HG02588 (cell line): ENCODE measurements around the gene FAM120B.

ENCODE experiments used
- ATAC-seq: cut with Tn5 transposase; IDR thresholded peaks from one replicate; pipeline ENCODE4 v1.9.1; 2021; ENCODE audit warnings: mild to moderate bottlenecking, moderate library complexity; ENCODE audit not compliant: unreplicated experiment

Gene FAM120B

DNA sequence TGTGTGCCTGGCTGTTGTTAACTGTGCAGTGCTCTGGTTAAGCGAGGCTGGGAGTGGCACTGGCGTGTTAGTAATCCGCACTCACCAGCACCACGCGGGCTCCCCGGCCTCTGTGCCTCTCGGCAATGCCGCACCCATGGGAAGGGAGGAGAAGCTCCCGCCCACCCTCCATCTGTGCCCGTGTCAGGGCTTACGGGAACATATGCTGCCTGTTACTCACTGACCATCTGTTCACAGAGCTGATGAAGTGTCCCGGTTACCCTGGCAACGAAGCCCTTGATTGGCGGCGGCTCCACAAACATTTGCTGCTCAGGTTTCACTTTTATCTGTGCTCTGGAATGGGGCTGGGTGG, 131.8 kb downstream of the FAM120B start:
- peak; percentile 88 for ATAC-seq

DNA sequence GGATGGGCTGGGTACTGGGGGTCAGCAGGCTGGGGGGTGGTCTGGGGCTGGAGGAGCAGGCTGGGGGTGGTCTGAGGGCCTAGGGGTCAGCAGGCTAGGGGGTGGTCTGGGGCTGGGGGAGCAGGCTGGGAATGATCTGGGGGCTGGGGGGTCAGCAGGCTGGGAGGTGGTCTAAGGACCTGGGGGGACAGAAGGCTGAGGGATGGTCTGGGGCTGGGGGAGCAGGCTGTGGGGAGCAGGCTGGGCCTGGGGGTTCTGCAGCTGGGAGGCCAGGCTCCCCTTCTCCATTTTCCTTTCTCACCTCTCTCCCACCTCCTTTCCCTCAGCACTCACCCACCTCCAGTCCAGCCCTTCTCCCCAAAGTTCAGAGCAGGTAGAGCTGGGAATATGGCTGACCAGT, 132.3 kb downstream of the FAM120B start:
- no peak for ATAC-seq

DNA sequence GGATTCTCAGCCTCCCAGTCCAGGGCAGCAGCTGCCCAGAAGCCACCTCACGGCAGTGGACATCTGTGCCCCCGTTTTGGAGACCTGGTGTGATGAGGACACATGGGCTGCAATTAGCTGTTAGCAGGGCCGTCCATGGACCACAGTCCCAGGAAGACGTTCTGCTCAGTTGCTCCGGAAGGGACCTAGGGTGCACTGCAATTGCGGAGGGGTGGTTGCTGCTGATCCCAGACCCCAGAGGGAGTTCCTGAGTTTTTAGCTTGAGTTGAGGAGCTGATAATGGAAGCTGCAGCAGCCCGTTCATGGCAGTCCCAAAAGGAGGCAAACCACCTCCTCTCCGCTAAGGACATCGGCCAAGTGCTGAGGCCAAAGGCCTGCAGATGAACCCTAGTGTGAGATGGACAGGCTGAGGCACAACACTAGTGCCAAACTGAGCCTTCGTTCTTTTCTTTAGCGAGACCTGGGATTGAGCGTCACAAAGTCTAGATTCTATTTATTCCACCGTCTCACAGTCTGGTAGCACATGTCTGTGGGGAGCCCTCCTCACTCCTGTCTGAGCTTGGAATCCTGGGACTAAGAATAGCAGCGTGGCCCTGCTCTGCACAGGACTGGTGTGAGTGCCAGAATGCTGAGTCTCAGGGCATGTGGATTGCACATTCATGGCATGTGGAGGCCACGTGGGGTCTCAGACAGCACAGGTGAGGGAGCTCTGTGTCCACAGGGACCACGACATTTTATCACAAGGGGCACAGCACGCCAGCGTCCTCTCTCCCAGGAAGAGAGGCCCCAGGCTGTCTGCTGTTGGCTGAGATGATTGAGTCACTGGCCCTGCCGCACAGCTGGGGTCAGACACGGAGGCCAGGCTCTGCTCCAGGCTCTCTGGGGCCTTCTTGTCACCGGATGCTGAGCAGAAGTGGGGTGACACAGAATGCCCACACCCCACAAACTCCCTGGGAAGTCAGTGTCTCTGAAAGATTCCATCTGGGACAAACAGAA, 133.1 kb downstream of the FAM120B start:
- ATAC-seq = no peak

DNA sequence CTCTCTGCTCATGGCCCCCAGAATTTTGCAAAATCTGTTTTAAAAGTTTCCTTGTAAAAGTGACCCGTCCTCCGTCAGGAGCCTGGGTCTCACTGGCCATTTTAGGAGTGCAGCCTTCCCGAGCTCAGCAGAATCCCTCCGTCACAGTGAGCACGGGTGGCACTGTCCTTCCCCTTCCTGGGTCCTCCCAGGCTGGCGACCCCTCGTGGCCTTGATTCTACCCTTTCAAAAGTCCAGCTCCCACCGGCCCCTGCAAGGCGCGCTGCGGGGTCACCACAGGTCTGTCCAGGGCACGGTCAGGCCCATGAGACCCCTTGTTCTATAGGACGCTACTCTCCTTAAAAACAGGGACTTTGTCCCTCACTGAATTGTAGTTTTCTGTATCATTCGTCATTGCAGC, 133.9 kb downstream of the FAM120B start:
- ATAC-seq = no peak

DNA sequence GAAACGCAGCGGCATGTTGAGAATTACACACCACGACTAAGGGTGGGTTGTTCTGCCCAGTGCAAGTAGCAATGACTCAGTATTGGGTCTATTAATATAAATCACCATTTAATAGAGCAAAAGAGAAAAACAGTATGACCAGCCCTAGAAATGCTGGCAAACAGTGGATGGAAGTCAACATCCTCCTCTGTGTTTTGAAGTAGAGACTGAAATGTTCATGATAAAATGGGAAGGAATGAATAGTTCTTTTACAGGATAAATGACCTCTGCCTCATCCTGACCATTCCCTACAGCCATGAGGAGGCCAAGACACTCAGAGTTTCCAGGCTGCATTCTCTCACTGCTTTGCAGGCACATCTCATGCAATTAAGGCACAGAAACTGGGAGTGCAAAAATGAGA, 134.8 kb downstream of the FAM120B start:
- ATAC-seq = no peak

DNA sequence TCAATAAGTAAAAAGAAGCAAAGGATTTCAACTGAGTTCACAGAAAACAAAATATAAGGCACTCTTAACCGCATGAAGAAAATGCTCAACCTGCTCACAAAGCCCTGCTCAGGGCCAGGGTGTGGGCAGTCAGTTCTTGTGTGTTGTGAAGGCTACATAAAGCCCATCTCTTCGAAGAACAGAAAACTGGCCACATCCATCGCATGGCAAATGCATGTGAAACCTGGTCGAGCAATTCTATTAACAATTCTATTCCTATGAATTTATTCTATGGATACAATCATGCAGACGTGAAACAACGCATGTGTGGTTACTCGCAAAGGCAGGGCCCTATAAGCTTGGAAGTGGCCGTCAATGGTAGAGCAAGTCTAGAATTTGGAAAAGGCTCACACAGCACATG, 136.0 kb downstream of the FAM120B start:
- no peak for ATAC-seq

DNA sequence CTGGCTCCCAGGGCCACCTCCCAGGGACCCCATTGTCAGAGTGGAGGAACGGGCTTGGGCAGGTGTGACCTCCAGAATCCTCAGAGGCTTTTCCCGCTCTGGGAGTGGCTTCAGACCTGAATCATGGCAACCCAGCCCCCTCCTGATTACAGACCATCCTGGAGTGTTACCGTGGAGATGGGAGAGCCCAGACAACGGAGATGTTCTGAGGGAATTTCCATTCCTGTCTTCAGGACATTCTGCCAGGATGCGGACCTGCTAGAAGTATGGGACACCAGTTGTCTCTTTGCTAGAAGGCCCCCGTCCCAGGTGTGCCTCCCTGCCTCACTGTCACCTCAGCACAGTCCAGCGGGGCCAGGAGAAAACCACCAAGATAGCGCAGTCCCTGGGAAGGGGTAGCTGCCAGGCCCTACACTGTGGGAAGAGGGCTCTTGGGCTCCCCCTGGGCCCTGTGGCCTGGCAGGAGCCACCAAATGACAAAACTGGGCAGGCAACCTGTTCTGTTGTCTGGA, 136.6 kb downstream of the FAM120B start:
- ATAC-seq = no peak

DNA sequence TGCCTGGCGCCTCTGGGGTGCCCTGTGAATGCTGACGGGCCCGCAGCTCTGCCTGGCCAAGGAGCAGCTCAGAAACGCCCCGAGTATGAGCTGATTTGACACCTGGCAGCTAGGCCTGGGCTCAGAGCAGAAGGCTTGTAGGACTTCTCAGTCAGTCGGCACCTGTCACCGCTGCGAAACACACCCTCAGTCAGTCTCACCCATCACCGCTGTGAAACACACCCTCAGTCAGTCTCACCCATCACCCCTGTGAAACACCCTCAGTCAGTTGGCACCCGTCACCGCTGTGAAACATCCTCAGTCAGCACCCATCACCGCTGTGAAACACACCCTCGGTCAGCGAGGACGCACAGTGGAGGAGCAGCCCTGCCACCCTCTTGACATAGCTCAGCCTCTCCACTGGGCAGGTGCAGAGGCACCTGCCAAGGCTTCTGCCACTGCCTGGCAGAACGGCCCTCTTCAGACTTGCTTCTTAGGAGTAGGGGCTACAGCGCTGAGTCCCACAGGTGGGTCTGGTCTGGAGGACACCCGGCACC, 137.6 kb downstream of the FAM120B start:
- ATAC-seq = no peak

DNA sequence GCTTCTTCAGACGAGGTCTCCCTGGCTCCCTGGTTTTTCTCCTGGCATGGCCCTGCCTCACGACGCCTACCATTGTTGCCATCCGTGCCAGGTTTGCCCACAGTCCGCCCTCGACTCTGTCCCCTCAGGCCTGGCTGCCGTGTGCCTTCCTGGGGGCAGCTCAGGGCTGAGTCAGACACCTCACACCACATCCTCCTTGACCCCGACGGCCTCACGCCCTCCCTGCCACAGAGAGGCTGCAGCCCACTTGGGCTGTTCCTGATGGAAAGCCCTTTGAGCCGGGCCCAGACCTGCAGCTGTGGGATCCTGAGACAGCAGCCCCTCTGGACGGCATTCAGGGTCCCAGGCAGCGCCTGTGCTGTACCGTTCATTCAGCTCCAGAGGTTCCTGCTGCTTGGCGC, 138.3 kb downstream of the FAM120B start:
- ATAC-seq = no peak

DNA sequence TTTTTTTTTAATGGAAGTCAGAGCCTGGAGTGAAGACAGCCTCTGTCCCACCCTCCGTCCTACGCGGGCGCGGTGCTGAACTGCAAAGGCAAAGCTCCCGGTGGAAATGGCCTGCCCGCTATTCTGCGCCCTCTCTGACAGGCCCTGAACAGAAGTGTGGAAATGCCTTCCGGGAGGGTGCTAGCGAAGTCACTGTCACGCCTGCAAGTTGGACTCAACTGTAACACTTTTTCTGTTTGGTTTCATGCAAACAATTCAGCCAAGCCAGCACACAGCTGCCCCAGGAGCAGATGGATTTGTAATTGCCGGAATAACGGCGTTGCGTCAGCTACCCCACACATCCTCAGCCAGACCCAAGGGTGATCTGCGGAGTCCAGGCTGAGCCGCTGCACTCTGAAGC, 138.9 kb downstream of the FAM120B start:
- ATAC-seq = no peak

DNA sequence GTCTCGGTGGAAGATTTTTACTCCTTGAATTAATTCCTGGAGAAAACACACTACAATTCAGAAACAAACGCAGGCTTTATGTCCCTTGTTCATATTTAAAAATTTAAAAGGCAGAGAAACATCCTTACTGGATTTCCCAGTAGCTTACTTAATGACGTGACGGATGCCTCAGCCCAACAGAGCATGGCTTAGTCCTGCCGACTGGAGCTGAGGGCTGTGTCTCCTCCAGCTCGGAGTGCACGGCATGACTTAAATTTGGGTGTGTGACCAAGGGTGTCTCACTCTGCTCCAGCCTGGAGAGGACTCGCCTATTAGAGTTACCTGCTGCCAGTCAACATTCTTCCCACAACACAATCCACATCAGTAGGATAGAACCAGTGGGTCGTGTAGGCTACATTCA, 139.4 kb downstream of the FAM120B start:
- ATAC-seq = no peak

DNA sequence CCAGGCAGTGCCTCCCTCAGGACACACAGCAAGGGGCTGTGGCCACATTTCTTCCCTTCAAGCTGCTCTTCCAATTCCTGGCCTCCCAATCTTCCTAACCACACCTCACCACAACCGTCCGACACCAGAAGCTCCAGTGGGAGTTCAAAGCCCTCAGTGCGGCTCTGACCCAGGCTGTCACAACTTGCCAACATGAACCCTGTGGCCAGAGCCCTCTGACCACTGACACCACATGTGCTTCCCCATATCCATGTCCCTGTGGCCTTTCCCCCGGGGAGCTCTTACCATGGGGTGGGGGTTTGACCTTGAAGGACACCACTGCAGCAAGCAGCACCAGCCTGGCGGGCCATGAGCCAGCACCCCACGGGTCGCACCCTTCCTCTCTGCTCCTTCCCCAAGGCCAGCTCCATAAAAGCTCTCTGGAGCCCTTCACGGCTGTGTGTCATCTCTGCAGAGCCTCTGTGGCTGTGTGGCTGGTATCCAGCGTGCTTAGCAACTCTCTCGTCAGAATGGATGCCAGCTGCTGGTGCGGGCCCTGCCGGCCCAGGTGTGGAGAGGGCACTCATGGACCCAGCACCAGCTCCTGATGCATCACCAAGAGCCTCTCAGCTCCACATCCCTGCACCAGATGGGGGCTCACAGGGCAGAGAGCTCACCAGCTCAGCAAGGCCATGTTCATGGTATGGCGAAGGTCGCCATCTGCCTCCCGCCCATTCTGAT, 140.4 kb downstream of the FAM120B start:
- ATAC-seq = no peak

DNA sequence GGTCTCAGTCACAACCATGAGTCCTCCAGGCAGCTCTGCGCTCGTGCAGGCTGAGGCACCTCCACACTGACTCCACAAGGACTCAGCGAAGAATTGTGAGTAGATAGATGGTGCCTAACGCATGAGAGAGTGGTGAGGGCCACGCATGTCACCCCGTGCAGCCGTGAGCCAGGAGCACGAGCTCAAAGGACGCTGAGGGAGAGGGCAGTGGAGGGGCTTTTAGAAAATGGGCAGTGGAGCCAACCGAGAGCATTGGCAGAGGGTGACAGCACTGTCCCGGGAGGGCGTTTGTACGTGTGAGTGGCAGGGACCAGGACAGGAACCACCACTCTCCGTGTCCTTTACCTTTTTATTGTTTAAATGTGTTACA, 141.0 kb downstream of the FAM120B start:
- no peak for ATAC-seq

DNA sequence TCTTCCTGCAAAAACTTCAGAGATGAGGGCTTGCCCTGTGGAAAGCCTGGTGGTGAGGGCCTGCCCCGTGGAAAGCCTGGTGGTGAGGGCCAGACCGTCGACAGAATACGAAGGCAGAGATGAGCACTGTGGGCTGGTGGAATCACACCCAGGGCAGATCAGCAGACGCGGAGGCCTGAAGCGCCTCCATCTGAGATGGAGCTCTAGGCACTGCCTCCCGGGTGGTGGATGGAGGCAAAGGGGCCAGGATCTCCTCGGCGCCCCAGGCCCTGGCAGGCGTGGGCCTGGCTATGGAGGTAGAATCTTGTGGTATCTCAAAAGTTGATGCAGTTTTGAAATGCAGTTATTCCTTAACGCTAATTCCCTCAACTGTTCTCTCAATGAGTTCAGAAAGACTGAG, 141.8 kb downstream of the FAM120B start:
- ATAC-seq = no peak

DNA sequence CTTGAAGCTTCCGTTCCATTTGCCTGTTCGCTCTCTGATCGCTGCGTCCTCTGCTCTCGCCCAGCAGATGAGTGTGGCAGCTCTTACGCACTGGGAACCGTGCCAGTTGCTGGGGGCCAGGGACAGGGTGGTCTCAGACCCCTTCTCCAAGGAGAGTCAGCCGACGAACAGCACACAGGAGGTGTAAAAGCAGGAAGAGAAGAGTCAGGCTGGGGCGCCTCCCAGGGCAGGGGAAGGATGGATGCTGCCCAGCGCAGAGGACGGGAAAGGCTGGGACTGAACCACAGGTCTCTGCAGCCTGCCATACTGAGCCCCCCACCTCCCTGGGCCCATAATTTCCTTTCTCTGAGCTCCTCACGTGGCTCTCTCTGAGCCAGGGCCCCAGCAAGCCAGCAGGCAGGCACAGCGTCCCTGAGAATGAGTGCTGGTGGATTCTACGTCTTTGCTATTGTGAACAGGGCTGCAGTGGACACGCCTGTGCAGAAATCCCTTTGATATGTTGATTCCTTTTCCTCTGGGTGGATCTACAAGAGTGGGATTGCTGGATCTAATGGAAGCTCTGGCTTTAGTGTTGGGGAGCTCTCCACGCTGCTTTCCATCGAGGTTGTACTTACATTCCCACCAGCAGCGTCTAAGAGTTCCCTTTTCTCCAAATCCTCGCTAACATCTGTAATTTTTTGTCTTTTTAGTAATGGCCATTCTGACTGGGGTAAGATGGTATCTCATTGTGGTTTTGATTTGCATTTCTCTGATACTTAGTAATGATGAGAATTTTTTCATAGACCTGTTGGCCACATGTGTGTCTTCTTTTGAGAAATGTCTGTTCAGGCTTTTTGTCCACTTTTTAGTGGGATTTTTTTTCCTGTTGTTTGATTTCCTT, 142.4 kb downstream of the FAM120B start:
- ATAC-seq = no peak

DNA sequence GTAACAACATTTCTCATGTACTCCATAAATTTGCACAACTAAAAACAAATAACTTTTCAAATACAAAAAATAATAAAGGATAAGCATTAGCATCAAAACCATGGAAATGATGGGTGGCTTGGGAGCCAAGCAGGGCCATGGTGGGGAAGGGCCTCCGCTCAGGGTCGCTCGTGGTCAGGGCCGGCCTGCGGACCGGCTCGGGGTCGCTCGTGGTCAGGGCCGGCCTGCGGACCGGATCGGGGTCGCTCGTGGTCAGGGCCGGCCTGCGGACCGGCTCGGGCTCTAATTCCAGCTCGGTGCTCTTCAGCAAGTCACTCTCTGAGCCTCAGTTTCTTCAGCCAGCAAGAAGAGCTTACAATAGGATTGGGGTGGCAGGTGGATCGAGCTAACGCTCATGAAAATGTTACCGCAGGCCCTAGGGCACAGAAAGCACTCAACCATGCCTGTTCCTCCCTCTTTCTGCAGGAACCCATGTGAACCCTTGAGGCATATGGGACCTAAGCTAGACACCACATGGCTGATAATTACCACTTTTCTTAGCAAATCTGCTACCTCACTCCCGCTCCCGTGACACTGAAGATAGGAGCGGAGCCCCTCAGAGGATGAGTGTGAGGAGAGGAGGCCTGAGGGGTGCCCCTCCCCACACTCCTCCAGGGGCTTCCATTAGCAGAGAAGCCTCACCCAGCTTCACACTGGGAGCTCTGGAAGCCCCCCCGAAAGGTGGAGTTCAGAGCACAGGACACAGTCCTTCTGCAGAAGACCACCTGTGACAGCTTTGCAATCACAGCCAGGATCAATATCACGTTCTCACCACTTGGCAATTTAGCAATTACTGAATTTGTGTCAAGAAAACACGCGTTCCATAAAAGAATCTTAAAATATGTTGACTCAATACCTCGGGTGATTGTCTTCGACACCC, 143.5 kb downstream of the FAM120B start:
- no peak for ATAC-seq

DNA sequence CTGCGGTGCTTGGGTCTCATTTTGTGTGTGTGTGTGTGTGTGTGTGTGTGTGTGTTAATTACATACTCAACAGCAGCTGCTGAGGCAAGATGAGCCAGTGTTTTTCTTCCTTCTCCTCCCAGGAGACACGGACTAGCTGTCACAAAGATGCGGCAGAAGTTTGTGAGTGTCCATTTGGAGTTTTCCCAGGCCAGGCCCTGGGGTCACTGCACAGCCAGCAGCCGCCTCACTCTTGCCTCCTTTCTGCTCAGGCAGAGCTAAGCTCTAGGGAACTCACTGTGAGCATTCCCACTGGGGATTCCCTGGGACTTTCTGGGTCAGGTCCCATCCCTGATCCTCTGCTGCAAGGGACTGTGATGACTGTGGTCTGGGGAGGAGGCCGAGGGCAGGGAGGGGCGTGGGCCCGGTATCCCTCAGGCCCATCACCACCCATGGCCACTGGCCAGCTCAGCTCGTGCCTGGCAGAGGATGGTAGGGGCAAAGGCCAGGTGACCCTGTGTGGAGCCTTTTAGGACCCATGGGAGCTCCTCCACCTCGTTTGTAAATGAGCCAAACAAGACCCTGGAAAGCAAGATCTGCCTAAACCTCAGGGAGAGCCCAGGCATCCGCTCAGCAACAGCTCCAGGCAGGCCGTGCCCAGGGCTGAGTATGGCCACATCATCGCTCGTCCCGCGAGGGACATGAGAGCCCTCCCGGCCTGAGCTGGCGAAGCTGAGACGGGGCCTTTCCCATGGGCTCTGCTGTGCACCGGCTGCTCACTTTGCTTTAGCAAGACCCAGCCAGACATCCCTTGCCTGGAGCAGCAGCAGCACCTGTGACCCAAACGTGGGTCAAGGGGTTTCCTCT, 144.6 kb downstream of the FAM120B start:
- ATAC-seq = no peak

DNA sequence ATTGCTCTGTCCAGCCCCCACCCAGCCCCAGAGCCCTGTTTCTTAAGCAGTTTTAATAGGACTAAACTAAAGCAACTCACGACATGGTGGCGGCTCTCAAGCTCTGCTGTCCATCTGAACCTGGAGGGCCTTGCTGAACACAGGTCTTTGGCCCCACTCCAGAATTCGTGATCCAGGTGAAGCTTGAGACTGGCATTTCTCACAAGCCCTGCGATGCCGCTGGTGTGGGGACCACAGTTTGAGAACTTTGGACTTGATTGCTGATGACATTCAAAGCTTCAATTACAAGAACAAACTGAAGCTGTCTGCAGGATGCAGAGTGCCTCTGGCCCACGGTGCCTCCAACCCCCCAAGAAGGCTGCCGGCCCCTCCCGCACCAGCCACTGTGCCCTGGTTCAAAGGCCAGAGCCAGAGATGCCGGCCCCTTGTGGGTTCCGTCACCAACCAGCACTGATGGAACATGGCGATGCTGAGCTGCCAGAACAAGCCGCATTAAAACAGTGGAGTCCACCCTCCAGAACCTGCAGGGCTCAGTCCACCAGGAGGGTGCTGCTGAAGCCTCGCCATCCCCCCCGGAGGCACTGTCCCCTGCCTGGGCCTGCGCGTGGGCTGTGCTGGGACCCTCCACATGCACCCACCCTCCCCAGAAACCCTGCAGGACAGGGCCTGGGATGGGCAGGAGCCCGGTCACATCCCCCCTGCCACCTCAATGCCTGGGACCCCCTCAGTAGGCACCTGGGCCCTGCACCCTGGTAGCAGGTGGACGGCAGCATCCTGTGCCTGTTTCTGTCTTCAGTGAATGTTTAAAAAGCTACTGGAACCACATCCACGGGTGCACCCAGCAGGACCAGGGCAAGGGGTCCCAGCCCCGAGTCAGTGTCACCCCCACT, 145.4 kb downstream of the FAM120B start:
- no peak for ATAC-seq
